K562 (cell line): ENCODE measurements around the gene PRRC2B. TPM values are rescaled to one million over a fixed set of nuclear protein-coding genes. Genes with fewer than 3 reads are reported as not detected.

Source experiments
- ZBTB40 ChIP-seq, 2 experiments: fragments of 450-650 bp in 1 of 2; sonication (generic) in 1 of 2; formaldehyde crosslinking in 1 of 2; IDR thresholded peaks; 2 replicates each; pipeline versions ENCODE4 v1.7.1 to v1.9.0; 2016 to 2022; ENCODE audit warnings: inconsistent platforms in 1 of 2, mild to moderate bottlenecking in 1 of 2, missing genetic modification reagents in 1 of 2
- polyA plus RNA-seq, 8 experiments: library from polyadenylated mRNA; depleted of rRNA in 4 of 8; stranded (reverse) in 5 of 8; unstranded in 3 of 8; fragments of >200 nt; fragmentation: Nextera tagmentation in 2 of 8; fragmentation: Illumina TruSeq in 1 of 8; extraction: Ambion mirVana in 2 of 8; extraction: Trizol in 1 of 8; gene quantifications; 2 replicates each; pipeline versions ENCODE4 v1.2.1 to v1.2.3, GENCODE V29; 2011 to 2014; ENCODE audit warnings: inconsistent platforms in 1 of 8, missing spikeins in 1 of 8
- total RNA-seq, 7 experiments: library from RNA; depleted of rRNA in 6 of 7; stranded (reverse); fragments of >200 nt in 6 of 7; fragmentation: Illumina TruSeq in 2 of 7; extraction: Trizol in 2 of 7; gene quantifications; 2 replicates each; pipeline versions ENCODE4 v1.2.1 to v1.2.3, GENCODE V29; 2011 to 2021; ENCODE audit warnings: low replicate concordance in 1 of 7

Gene PRRC2B
- total and polyA plus RNA-seq, 9 of the 15 experiments (the other 6 are each of a cell fraction or from before 2014, with no cell fraction given), result 0.34 to 125 (median 30.9) TPM

- TF ChIP-seq ZBTB40 (IDR thresholded peaks at IDR 0.05) (no peak), ZBTB40 (CRISPR knock-in tag; IDR thresholded peaks at IDR 0.05) (no peak)
Measured at GRCh38 chr9:131465401-131465800, 71.5 kb downstream of the PRRC2B start (continued).
